Measurements from ENCODE around the gene PCLAF. TPM values are rescaled to one million over a fixed set of nuclear protein-coding genes. Genes with fewer than 3 reads are reported as not detected.
A peak's percentile ranks its signal among the peaks of the same experiment; 100 is the strongest.

PCLAF gene
- total and polyA plus RNA-seq, 2 of the 4 experiments (the other 2 are of a cell fraction): 12.9 to 60.5 TPM

- TF ChIP-seq MXI1 (IDR thresholded peaks at IDR 0.05; ENCODE audit: borderline replicate concordance, low read depth, low read length): peak; percentile 55; the same call in 1 of the 2 replicates
These were observed 6.4 kb upstream of the PCLAF start, which contains the start of gene TRIP4 (continued) for GRCh38 chr15:64387562-64388168.

GRCh38 chr15:64386291-64386690 is 5.0 kb upstream of the PCLAF start:
- in situ Hi-C loops (cut with MboI; ENCODE audit: low sequenced_read_pairs) (no loop called here), intact Hi-C loops (cut with micrococcal nuclease) (loop anchor here (2.0 kb wide), 1 partner anchor 29 kb away; the partner anchor contains the start of gene CSNK1G1), dilution Hi-C loops (cut with HindIII; ENCODE audit: low sequenced_read_pairs, unreplicated experiment) (no loop called here)
- Histone ChIP-seq H3K9me1 (ENCODE audit: insufficient read depth, low read length) (peaks cover 6% of the 10 kb centered on the region), H3K4me3 (ENCODE audit: insufficient read depth, low read depth, low read length) (no peak overlapping the region), H3K79me1 (ENCODE audit: low read depth in 1 of 2, low read length in 2 of 2) (peaks cover 6 to 22% of the 10 kb centered on the region in 2 experiments; a peak in 3 of 4 replicates), H2BK20ac (ENCODE audit: low read depth, low read length) (no peak overlapping the region), H3K4me1 (ENCODE audit: control insufficient read depth, insufficient read depth, low read length) (0 out of 2 replicates have a peak, but pooled peaks cover 1% of the 10 kb centered on the region), H3K36me3 (ENCODE audit: control insufficient read depth, insufficient read depth, low read length) (no peaks in the 10 kb centered on the region), H3K9ac (ENCODE audit: low read depth, low read length) (no peak overlapping the region), H4K5ac (ENCODE audit: low read depth, low read length) (no peak overlapping the region), H3K23ac (ENCODE audit: low read depth, low read length) (no peak overlapping the region), H2BK15ac (ENCODE audit: low read depth, low read length) (no peak overlapping the region), H3K56ac (ENCODE audit: extremely low read depth, insufficient read depth, low read length) (no peak overlapping the region), H3K27me3 (ENCODE audit: control insufficient read depth, insufficient read depth, low read length) (no peaks in the 10 kb centered on the region), H4K20me1 (ENCODE audit: insufficient read depth, low read length) (no peaks in the 10 kb centered on the region), H2AK9ac (replicated peaks; ENCODE audit: low read depth, low read length, poor library complexity) (no peak overlapping the region), H3K27ac (ENCODE audit: insufficient read depth, low read length) (no peak overlapping the region), H2BK120ac (ENCODE audit: low read depth, low read length) (no peak overlapping the region), H2BK5ac (ENCODE audit: low read depth, low read length, poor library complexity, severe bottlenecking) (no peak overlapping the region), H3K9me3 (ENCODE audit: control insufficient read depth, insufficient read depth, low read length) (no peaks in the 10 kb centered on the region), H2AFZ (replicated peaks; ENCODE audit: low read length, poor library complexity) (no peak overlapping the region), H3K4me2 (ENCODE audit: low read depth, low read length) (no peak overlapping the region), H3K14ac (replicated peaks; ENCODE audit: low read depth, low read length) (no peak overlapping the region), H4K91ac (ENCODE audit: insufficient read depth, low read depth, low read length) (no peak overlapping the region), H4K8ac (ENCODE audit: low read depth in 2 of 2, low read length in 2 of 2) (no peak overlapping the region; a peak in 1 of 4 replicates), H3K18ac (ENCODE audit: low read depth, low read length) (no peak overlapping the region), H2AK5ac (ENCODE audit: low read depth, low read length) (no peak overlapping the region), H3K4ac (ENCODE audit: low read depth, low read length) (no peak overlapping the region)
- POLR2A ChIA-PET (ENCODE audit: unreplicated experiment): no interaction called here
- TF ChIP-seq MXI1 (IDR thresholded peaks at IDR 0.05; ENCODE audit: borderline replicate concordance, low read depth, low read length): no peak
- DNase-seq (no peak), ATAC-seq (ENCODE audit: low read depth) (no peak)
- CTCF ChIA-PET: no interaction called here
- BruUV-seq (replicated peaks): no TSS peak
- no CpG with 5 or more reads among the region's 7 CpGs for WGBS, 2 experiments (ENCODE audit: extremely low coverage in 2 of 2, insufficient read length in 1 of 2)
